ENCODE measurements around the gene SARS1. TPM values are rescaled to one million over a fixed set of nuclear protein-coding genes. Genes with fewer than 3 reads are reported as not detected.
A peak's percentile ranks its signal among the peaks of the same experiment; 100 is the strongest.

The SARS1 gene
- total RNA-seq, 4 donors from 2014 or later, result 118 to 150 (median 137) TPM

DNA sequence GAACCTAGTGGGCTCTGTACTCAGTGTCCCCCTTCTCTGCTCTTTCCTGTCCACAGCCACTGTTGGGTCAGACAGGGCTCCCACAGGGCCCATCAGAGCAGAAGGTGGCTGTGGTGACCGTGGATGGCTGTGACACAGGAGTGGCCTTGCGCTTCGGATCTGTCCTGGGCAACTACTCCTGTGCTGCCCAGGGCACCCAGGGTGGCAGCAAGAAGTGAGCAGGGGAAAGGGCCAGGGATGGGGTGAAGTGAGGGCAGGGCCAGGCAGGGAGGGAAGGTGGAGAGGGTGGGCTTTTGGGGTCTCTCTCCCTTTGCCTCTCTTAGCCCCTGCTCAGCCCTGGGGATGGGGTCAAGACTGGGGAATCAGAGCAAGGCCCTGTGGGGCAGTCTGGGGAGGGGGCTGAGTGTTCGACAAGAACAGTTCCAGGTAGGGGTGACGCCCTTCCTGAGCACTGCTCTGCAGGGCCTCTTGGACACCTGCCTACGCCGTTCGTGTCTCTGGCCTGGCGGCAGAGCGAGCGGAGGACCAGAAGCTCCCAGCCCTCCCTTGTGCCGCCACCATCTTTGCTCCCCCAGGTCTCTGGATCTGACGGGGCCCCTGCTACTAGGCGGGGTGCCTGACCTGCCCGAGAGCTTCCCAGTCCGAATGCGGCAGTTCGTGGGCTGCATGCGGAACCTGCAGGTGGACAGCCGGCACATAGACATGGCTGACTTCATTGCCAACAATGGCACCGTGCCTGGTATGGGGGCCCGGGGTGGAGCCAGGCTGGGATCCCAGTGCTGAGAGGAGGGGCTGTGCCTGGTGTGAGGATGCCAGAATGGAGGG, 48.7 kb downstream of the SARS1 start:
- TF ChIP-seq POLR2A (IDR thresholded peaks at IDR 0.05), result no peak
- TF ChIP-seq EP300 (IDR thresholded peaks at IDR 0.05), result no peak
- TF ChIP-seq, protein P1, sequence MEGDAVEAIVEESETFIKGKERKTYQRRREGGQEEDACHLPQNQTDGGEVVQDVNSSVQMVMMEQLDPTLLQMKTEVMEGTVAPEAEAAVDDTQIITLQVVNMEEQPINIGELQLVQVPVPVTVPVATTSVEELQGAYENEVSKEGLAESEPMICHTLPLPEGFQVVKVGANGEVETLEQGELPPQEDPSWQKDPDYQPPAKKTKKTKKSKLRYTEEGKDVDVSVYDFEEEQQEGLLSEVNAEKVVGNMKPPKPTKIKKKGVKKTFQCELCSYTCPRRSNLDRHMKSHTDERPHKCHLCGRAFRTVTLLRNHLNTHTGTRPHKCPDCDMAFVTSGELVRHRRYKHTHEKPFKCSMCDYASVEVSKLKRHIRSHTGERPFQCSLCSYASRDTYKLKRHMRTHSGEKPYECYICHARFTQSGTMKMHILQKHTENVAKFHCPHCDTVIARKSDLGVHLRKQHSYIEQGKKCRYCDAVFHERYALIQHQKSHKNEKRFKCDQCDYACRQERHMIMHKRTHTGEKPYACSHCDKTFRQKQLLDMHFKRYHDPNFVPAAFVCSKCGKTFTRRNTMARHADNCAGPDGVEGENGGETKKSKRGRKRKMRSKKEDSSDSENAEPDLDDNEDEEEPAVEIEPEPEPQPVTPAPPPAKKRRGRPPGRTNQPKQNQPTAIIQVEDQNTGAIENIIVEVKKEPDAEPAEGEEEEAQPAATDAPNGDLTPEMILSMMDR (IDR thresholded peaks at IDR 0.05), result no peak
- H3K27me3 ChIP-seq, result no peaks in the 10 kb centered on the region
- H3K4me3 ChIP-seq, result no peak overlapping the region
- no peaks in the 10 kb centered on the region for H3K9me3 ChIP-seq
- peak overlapping the region; percentile 29 to 88 (median 61) for H3K27ac ChIP-seq
- H3K36me3 ChIP-seq, result peaks cover 0 to 62% (median 0%) of the 10 kb centered on the region in 3 donors
- DNase-seq (ENCODE audit: low spot score in 2 of 2), result no peak
- peaks cover 0 to 21% (median 7%) of the 10 kb centered on the region in 4 donors for H3K4me1 ChIP-seq
- 60 to 75% methylated on average over 15 to 18 of the region's 22 CpGs for WGBS, 2 donors

DNA sequence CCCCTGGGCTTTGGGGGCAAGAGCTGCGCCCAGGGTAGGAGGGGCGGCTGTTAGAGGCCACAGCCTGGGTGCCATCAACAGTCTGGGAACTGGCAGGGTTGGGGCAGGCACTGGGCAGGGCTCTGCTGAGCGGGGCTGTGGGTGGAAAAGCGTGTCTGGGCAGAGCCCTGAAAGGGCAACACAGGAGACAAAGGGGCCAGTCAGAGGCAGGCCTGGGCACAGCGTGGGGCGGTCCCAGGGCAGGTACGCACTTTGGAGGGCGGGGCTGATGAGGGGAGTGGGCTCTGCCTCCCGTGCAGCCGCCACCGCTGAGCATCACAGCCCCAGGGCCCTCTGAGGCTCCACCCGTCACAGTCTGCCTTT, 49.5 kb downstream of the SARS1 start:
- TF ChIP-seq EP300 (IDR thresholded peaks at IDR 0.05), result peak in 1 of 2 donors; percentile 26
- TF ChIP-seq POLR2A (IDR thresholded peaks at IDR 0.05), result no peak
- Histone ChIP-seq H3K27ac (peak overlapping the region; percentile 29 to 88 (median 61)), H3K9me3 (no peaks in the 10 kb centered on the region)

DNA sequence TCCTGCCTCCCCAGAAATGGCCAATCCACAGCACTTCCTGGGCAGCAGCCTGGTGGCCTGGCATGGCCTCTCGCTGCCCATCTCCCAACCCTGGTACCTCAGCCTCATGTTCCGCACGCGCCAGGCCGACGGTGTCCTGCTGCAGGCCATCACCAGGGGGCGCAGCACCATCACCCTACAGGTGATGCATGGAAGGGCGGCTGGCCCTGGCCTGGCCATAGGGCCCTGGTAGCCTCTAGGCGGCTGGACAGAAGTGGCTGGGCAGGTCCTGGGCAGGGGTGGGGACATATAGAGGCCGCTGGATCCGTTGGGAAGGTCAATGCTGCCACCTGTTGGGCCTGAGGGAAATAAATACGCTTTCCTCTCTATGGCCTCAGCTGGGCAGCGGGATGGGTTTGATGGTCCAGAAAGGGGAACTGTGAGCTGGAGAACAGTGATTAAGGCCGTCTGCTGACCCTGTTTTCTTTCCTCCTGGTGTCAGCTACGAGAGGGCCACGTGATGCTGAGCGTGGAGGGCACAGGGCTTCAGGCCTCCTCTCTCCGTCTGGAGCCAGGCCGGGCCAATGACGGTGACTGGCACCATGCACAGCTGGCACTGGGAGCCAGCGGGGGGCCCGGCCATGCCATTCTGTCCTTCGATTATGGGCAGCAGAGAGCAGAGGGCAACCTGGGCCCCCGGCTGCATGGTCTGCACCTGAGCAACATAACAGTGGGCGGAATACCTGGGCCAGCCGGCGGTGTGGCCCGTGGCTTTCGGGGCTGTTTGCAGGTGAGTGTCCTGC, 50.1 kb downstream of the SARS1 start:
- peaks cover 0 to 70% (median 0%) of the 10 kb centered on the region in 3 donors for H3K36me3 ChIP-seq
- H3K4me1 ChIP-seq, result peaks cover 0 to 21% (median 7%) of the 10 kb centered on the region in 4 donors
- H3K27me3 ChIP-seq, result no peaks in the 10 kb centered on the region
- peak overlapping the region in 3 of 4 donors; percentile 29 to 88 (median 72) for H3K27ac ChIP-seq
- no peaks in the 10 kb centered on the region for H3K9me3 ChIP-seq
- TF ChIP-seq POLR2A (IDR thresholded peaks at IDR 0.05) (no peak), EP300 (IDR thresholded peaks at IDR 0.05) (peak in 1 of 2 donors; percentile 73)
- TF ChIP-seq, protein P1 (IDR thresholded peaks at IDR 0.05), result peak; percentile 89 to 100 (median 93)
- WGBS, 2 donors, result 37 to 51% methylated on average over 24 to 28 of the region's 29 CpGs
- peak; percentile 85 for DNase-seq (ENCODE audit: low spot score in 2 of 2)
- H3K4me3 ChIP-seq, result no peak overlapping the region

More for the DNA sequence above, 49.5 kb downstream of the SARS1 start:
- 49 to 54% methylated on average over 8 to 12 of the region's 12 CpGs for WGBS, 2 donors
- Histone ChIP-seq H3K36me3 (peaks cover 0 to 69% (median 0%) of the 10 kb centered on the region in 3 donors), H3K4me1 (peaks cover 0 to 21% (median 7%) of the 10 kb centered on the region in 4 donors), H3K27me3 (no peaks in the 10 kb centered on the region), H3K4me3 (no peak overlapping the region)
- DNase-seq (ENCODE audit: low spot score in 2 of 2), result no peak

DNA sequence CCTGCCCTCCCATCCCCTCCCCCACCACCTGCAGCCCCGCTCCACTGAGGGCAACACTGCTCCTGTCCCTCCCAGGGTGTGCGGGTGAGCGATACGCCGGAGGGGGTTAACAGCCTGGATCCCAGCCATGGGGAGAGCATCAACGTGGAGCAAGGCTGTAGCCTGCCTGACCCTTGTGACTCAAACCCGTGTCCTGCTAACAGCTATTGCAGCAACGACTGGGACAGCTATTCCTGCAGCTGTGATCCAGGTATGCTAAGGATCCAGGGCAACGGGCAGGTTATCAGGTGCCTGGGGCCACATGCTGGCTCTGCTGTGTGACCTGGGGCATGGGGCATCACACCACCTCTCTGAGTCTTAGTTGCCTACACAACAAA, 50.6 kb downstream of the SARS1 start:
- Histone ChIP-seq H3K36me3 (peaks cover 0 to 70% (median 0%) of the 10 kb centered on the region in 3 donors), H3K9me3 (no peaks in the 10 kb centered on the region), H3K27me3 (no peaks in the 10 kb centered on the region), H3K27ac (peak overlapping the region in 2 of 4 donors; percentile 72 to 88), H3K4me1 (peaks cover 0 to 21% (median 7%) of the 10 kb centered on the region in 4 donors), H3K4me3 (no peak overlapping the region)
- TF ChIP-seq, protein P1 (IDR thresholded peaks at IDR 0.05), result no peak
- no peak for TF ChIP-seq POLR2A (IDR thresholded peaks at IDR 0.05)
- TF ChIP-seq EP300 (IDR thresholded peaks at IDR 0.05), result no peak
- WGBS, 2 donors, result 68 to 75% methylated on average over 7 to 9 of the region's 9 CpGs
- DNase-seq (ENCODE audit: low spot score in 2 of 2), result no peak

DNA sequence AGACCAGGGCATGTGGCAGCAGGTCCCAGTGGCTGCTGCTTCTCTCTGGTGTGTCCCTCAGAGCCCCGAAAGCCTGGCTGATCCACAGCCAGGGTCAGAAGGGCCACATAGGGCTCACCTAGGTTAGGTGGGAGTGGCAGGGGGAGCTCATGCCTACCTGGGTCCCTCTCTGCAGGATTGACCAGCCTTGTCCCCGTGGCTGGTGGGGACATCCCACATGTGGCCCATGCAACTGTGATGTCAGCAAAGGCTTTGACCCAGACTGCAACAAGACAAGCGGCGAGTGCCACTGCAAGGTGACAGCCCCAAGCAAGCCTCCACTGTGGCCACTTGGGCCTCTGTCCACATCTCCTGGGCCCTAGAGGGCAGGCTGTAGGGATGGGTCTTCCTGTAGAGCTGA, 51.3 kb downstream of the SARS1 start:
- H3K9me3 ChIP-seq, result no peaks in the 10 kb centered on the region
- H3K4me3 ChIP-seq, result no peak overlapping the region
- H3K36me3 ChIP-seq, result peaks cover 0 to 72% (median 0%) of the 10 kb centered on the region in 3 donors
- H3K4me1 ChIP-seq, result peaks cover 0 to 21% (median 7%) of the 10 kb centered on the region in 4 donors
- no peak for DNase-seq (ENCODE audit: low spot score in 2 of 2)
- H3K27me3 ChIP-seq, result no peaks in the 10 kb centered on the region
- TF ChIP-seq EP300 (IDR thresholded peaks at IDR 0.05), result no peak
- TF ChIP-seq, protein P1 (IDR thresholded peaks at IDR 0.05), result no peak
- TF ChIP-seq POLR2A (IDR thresholded peaks at IDR 0.05), result no peak
- peak overlapping the region in 1 of 4 donors; percentile 88 for H3K27ac ChIP-seq
- 87 to 100% methylated on average over 1 to 3 of the region's 4 CpGs for WGBS, 2 donors

Measured in tibial nerve (tissue), 4 donors.